K562 (cell line): ENCODE data around the gene MMUT. TPM values are rescaled to one million over a fixed set of nuclear protein-coding genes. Genes with fewer than 3 reads are reported as not detected.

Experiments used
- ATF3 ChIP-seq, 2 experiments: fragments of 450-650 bp in 1 of 2; sonication (generic) in 1 of 2; formaldehyde crosslinking in 1 of 2; IDR thresholded peaks in 1 of 2; conservative IDR thresholded peaks in 1 of 2; 2 replicates each; pipeline versions ENCODE4 v1.6.1 to v1.8.1; 2016 to 2023; ENCODE audit warnings: mild to moderate bottlenecking in 2 of 2, moderate library complexity in 2 of 2, inconsistent platforms in 1 of 2, missing genetic modification reagents in 1 of 2
- BRD9 ChIP-seq: fragments of 450-650 bp; IDR thresholded peaks from 2 replicates; pipeline ENCODE4 v1.6.1; 2018; ENCODE audit warnings: low read depth; ENCODE audit not compliant: partially characterized antibody
- CREBBP ChIP-seq: IDR thresholded peaks from one replicate; pipeline ENCODE4 v1.6.1; 2012; ENCODE audit warnings: low read depth, mild to moderate bottlenecking, control low read depth, inconsistent platforms, low read length
- JUND ChIP-seq, 2 experiments: IDR thresholded peaks; 2 replicates in 1 of 2; 3 replicates in 1 of 2; pipeline ENCODE4 v1.6.1; 2011; ENCODE audit warnings: borderline replicate concordance in 2 of 2, low read depth in 2 of 2, low read length in 2 of 2, improper control_type of control experiment in 1 of 2, missing biosample characterization in 1 of 2, missing genetic modification characterization in 1 of 2, missing genetic modification reagents in 1 of 2
- L3MBTL2 ChIP-seq: fragments of 450-650 bp; IDR thresholded peaks from 2 replicates; pipeline ENCODE4 v1.6.1; 2016; ENCODE audit warnings: mild to moderate bottlenecking, moderate library complexity
- MEIS2 ChIP-seq: fragments of 450-650 bp; IDR thresholded peaks from 2 replicates; pipeline ENCODE4 v1.6.1; 2014; ENCODE audit warnings: mild to moderate bottlenecking; ENCODE audit not compliant: partially characterized antibody
- MXD1 ChIP-seq: fragments of 250-450 bp; sonication (Bioruptor Pico); IDR thresholded peaks from 2 replicates; pipeline ENCODE4 v1.8.0; 2021; ENCODE audit warnings: borderline replicate concordance, mild to moderate bottlenecking, moderate library complexity; ENCODE audit not compliant: poor library complexity, severe bottlenecking
- RBBP5 ChIP-seq: fragments of 200-600 bp; sonication (generic); IDR thresholded peaks from 2 replicates; pipeline ENCODE4 v1.6.1; 2012; ENCODE audit warnings: borderline replicate concordance, mild to moderate bottlenecking, low read length, control low read depth, inconsistent platforms; ENCODE audit not compliant: insufficient read depth, poor library complexity, severe bottlenecking
- RCOR1 ChIP-seq, 2 experiments: IDR thresholded peaks; 2 replicates each; pipeline ENCODE4 v1.6.1; 2012; ENCODE audit warnings: low read depth in 2 of 2, low read length in 2 of 2, borderline replicate concordance in 1 of 2, improper control_type of control experiment in 1 of 2
- SMARCC2 ChIP-seq: fragments of 450-650 bp; IDR thresholded peaks from 2 replicates; pipeline ENCODE4 v1.6.1; 2017; ENCODE audit warnings: antibody characterized with exemption, moderate library complexity, mild to moderate bottlenecking, low read depth
- STAT5A ChIP-seq: IDR thresholded peaks from 2 replicates; pipeline ENCODE4 v1.6.1; 2012; ENCODE audit warnings: low read length, inconsistent platforms, borderline replicate concordance
- U2AF1 ChIP-seq: fragments of 200-400 bp; formaldehyde crosslinking; optimal IDR thresholded peaks from 2 replicates; pipeline ENCODE3; 2017; ENCODE audit warnings: mild to moderate bottlenecking, low read depth, low read length, moderate library complexity
- ZBED1 ChIP-seq: IDR thresholded peaks from 2 replicates; pipeline ENCODE4 v1.6.1; 2014
- ZBTB43 ChIP-seq: sonication (generic); formaldehyde crosslinking; IDR thresholded peaks from 2 replicates; pipeline ENCODE4 v1.8.0; 2023; ENCODE audit warnings: mild to moderate bottlenecking, missing genetic modification reagents
- ZFP30 ChIP-seq: fragments of 250-450 bp; sonication (Bioruptor Pico); IDR thresholded peaks from 2 replicates; pipeline ENCODE4 v1.8.0; 2022; ENCODE audit warnings: moderate library complexity, mild to moderate bottlenecking, inconsistent platforms, borderline replicate concordance
- ZMIZ1 ChIP-seq, 2 experiments: fragments of 150-350 bp in 1 of 2; IDR thresholded peaks; 2 replicates each; pipeline ENCODE4 v1.6.1; 2012 to 2016; ENCODE audit warnings: low read depth in 2 of 2, low read length in 2 of 2, mild to moderate bottlenecking in 1 of 2, moderate library complexity in 1 of 2
- ZNF436 ChIP-seq: fragments of 250-450, 450-650 bp; sonication (Bioruptor Pico); formaldehyde crosslinking; IDR thresholded peaks from 2 replicates; pipeline ENCODE4 v1.7.0; 2020; ENCODE audit warnings: mild to moderate bottlenecking
- ZNF655 ChIP-seq: fragments of 250-450 bp; sonication (Bioruptor Pico); IDR thresholded peaks from 2 replicates; pipeline ENCODE4 v1.5.0; 2021
- polyA plus RNA-seq, 8 experiments: library from polyadenylated mRNA; depleted of rRNA in 4 of 8; stranded (reverse) in 5 of 8; unstranded in 3 of 8; fragments of >200 nt; fragmentation: Nextera tagmentation in 2 of 8; fragmentation: Illumina TruSeq in 1 of 8; extraction: Ambion mirVana in 2 of 8; extraction: Trizol in 1 of 8; gene quantifications; 2 replicates each; pipeline versions ENCODE4 v1.2.1 to v1.2.3, GENCODE V29; 2011 to 2014; ENCODE audit warnings: inconsistent platforms in 1 of 8, missing spikeins in 1 of 8
- total RNA-seq, 7 experiments: library from RNA; depleted of rRNA in 6 of 7; stranded (reverse); fragments of >200 nt in 6 of 7; fragmentation: Illumina TruSeq in 2 of 7; extraction: Trizol in 2 of 7; gene quantifications; 2 replicates each; pipeline versions ENCODE4 v1.2.1 to v1.2.3, GENCODE V29; 2011 to 2021; ENCODE audit warnings: low replicate concordance in 1 of 7

MMUT gene
- total and polyA plus RNA-seq, 9 of the 15 experiments (the other 6 are each of a cell fraction or from before 2014, with no cell fraction given), result 7.1 to 26.4 (median 16.0) TPM

GRCh38 chr6:49462927-49463611 is at the start of gene MMUT, which contains the start of gene CENPQ (continued):
- TF ChIP-seq CREBBP, result no peak
- no peak for TF ChIP-seq SMARCC2
- peak; percentile 17; the same call in 1 of the 2 replicates for TF ChIP-seq ATF3 (IDR thresholded peaks at IDR 0.05)
- no peak for TF ChIP-seq ATF3 (CRISPR knock-in tag; conservative IDR thresholded peaks at IDR 0.05)
- TF ChIP-seq RCOR1 (IDR thresholded peaks at IDR 0.05; ENCODE audit: borderline replicate concordance in 1 of 2, low read depth in 2 of 2, low read length in 2 of 2), result peak in 1 of 2 experiments; percentile 50; a peak in 1 of 4 replicates
- peak; percentile 59; the same call in 1 of the 2 replicates for TF ChIP-seq L3MBTL2
- no peak for TF ChIP-seq STAT5A
- TF ChIP-seq ZMIZ1 (IDR thresholded peaks at IDR 0.05; ENCODE audit: low read depth in 2 of 2, low read length in 2 of 2), result peak in 1 of 2 experiments; percentile 44; a peak in 1 of 4 replicates
- TF ChIP-seq ZNF655 (CRISPR knock-in tag), result no peak
- TF ChIP-seq ZBTB43 (CRISPR knock-in tag), result no peak
- TF ChIP-seq ZBED1, result peak; percentile 75; the same call in 1 of the 2 replicates
- TF ChIP-seq RBBP5, result peak; percentile 78
- no peak for TF ChIP-seq ZFP30 (CRISPR knock-in tag)
- peak; percentile 52 for TF ChIP-seq MEIS2
- no peak for TF ChIP-seq MXD1 (CRISPR knock-in tag)
- TF ChIP-seq BRD9, result no peak
- peak; percentile 83 for TF ChIP-seq JUND (IDR thresholded peaks at IDR 0.05; ENCODE audit: borderline replicate concordance, low read depth, low read length)
- peak; percentile 69; the same call in 1 of the 3 replicates for TF ChIP-seq JUND (tag; IDR thresholded peaks at IDR 0.05; ENCODE audit: borderline replicate concordance, low read depth, low read length)
- TF ChIP-seq ZNF436 (CRISPR knock-in tag), result no peak
- TF ChIP-seq U2AF1, result no peak
